Right hindlimb (tissue), 1 donor: ENCODE results near the gene ACTL10.

Experiments
- DNase-seq: peaks from one replicate; pipeline ENCODE4 v3.0.0-alpha.2; 2018

Gene ACTL10

DNA sequence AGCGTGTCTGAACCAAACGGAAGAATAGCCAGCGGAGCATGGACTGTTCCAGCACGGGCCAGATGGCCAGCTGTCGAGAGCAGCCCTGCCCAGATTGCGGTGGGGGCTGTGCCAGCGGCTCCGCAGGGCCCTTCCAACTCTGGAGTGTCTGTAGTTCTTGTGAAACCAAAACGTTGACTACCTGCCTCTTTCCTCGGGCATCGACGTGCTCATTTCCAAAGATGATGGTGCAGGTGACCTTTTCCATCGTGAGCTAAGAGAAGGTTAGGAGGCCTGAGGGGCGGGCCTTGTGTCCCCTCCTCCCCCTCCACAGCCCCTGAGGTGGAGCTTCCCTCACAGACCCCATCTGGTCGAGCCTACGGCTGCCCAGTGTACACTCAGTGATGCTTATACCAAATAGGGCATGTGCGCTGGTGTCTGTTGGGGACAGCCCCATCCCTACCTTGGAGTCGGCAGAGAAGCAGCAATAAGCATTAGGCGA lies 17.5 kb upstream of the ACTL10 start:
- DNase-seq: peak; percentile 71

- no peak for DNase-seq
Observed at GRCh38 chr20:33650111-33650752, 16.5 kb upstream of the ACTL10 start.

- peak; percentile 23 for DNase-seq
Observed at GRCh38 chr20:33650753-33651561, 15.8 kb upstream of the ACTL10 start.

- DNase-seq: no peak
Observed at GRCh38 chr20:33651562-33652048, 15.1 kb upstream of the ACTL10 start.

- DNase-seq: peak; percentile 80
Observed at GRCh38 chr20:33653218-33653899, 13.4 kb upstream of the ACTL10 start.

- peak; percentile 34 for DNase-seq
Observed at GRCh38 chr20:33653900-33654596, 12.7 kb upstream of the ACTL10 start.

DNA sequence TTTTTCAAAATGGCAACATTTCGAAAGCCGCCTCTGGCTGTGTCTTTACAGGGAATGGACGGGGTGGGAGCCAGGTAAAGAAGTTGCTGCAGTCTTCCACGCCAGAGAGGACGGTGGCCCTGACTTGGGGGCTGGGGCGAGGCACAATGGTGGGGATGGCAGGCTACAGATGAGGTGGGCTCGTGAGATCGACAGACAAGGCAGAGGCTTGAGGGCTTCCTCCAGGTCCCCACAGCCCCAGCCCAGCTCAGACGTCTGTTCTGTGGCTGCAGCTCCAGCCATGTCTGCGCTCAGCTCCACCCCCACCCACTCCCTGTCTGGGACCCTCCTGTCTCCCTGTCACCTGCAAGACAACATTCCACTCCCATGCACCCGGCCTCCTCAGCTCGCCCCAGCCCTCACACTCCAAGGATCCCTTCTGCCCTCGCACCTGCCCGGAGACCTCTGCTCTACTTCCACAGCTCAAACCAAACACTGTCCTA lies 12.0 kb upstream of the ACTL10 start:
- DNase-seq: no peak

DNA sequence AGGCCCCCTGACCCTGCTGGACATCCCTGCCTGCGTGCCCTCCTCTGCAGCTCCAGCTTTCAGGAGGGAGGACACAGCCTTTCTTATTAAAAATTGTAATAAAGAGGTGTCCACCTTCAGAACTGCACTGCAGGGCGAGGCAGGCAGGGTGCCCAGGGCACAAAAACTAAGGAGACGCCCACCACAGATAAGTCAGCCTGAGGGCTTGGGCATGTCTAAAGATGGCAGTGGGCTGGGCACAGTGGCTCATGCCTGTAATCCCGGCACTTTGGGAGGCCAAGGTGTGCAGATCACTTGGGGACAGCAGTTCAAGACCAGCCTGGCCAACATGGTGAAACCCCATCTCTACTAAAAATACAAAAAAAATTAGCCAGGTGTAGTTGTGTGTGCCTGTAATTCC lies 11.6 kb upstream of the ACTL10 start:
- no peak for DNase-seq

DNA sequence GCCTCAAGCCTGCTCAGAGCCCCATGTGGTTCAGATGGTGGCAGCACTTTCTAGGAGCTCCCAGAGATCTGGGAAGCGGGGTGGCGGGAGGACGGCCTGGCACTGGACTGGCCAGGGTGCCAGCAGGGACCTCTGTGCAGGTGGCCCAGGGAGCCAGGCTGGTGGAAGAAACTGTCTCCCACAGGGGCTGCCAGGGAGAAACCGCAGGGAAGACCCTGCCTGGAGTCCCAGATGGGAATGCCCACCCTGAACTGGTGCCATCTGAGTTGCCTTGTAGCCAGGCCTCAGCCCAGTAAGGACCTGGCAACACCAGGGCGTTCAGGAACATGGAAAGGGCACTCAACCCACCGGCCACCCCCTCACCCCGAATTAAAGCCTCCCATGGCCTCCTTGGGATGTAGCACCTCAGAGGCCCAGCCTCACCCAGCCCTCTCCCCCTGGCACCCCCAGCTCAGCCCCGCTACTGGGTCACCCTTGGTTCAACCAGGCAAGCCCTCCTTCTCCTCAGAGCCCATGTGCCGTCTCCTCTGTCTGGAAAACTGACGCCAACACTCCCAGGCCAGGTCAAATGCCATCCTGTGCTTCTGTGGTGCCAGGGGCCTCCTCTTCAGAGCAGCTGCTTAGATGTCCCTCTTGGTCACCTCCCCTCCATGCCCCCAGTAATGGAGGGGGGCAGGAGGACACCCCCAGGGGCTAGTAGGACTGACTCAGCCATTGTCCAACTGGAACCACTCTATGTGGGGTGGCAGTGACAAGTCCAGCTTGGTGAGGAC lies 10.5 kb upstream of the ACTL10 start:
- no peak for DNase-seq

DNA sequence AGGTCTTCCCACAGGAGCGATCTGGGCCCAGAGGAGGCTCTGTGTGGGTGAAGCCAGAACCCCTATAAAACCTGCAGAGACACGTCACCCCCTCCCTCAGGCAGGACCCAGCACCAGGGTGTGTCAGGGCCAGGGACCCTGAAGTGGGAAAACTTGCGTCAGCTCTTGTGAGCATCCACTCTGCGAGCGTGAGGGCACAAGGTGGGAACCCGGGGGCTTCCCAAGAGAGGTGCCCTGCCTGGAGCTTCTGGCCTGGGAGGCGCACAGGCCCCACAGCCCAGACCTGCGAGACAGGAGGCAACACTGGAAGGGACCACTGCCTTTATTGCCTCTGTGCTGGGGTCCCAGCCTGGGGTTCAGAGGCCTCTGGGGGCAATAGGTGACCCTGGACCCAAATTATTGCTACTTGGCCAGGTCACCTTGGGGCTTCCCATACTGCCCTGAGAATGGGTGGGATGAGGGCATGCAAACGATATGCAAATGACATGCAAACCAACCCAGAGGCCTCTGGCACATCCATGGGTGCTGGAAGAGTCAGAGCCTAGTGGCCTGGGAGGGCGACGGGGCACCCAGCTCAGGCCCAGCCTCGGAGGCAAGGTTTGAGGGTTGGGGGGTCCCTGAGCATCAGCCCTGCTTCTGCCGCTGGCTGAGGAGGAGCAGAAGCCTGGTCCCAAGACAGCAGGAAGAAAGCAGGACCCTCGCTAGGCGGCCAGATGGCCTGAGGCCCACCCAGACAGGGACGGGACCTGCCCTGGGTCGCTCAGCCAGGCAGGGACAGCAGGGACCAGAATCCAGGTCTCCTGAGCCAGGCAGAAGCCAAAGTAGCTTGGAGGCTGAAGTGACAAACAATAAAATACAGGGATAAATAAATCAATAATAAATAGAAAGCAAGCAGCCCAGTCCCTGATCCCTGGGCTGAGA lies 9.7 kb upstream of the ACTL10 start:
- DNase-seq: no peak

DNA sequence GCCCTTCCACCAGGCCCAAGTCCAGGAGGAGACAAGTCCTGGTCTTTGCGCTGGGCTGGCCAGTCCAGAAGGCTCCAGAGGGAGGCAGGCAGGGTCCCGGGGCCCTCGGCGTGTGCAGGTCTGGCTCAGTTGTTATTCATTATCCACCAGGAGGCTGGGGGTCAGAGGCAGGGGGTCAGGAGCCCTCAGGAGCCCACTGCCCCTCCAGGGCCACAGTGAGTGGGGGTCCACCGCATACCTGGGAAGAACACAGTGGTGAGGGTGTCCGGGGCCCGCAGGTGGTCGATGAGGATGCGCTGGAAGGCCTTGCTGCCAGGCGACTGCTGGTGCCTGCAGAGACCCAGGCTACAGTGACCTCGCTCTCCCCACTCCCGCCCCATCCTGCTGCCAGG lies 9.0 kb upstream of the ACTL10 start:
- DNase-seq: peak; percentile 19

GRCh38 chr20:33658510-33658909 lies 8.2 kb upstream of the ACTL10 start:
- DNase-seq: peak; percentile 24

DNA sequence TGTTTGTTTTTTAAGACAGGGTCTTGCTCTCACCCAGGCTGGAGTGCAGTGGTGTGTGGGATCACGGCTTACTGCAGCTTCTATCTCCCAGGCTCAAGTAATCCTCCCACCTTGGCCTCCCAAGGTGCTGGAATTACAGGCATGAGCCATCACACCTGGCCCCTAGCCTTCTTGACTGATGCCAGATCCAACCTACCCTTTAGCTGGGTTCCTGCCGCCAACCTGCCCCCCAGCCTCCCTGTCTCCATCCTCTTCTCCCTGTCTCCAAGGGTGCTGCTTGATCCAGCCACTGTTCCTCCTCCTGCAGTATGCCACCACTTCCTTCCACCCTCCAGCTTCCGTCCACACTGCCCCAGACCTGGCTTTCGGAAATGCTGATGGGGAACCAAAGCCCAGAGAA lies 7.8 kb upstream of the ACTL10 start:
- no peak for DNase-seq

DNA sequence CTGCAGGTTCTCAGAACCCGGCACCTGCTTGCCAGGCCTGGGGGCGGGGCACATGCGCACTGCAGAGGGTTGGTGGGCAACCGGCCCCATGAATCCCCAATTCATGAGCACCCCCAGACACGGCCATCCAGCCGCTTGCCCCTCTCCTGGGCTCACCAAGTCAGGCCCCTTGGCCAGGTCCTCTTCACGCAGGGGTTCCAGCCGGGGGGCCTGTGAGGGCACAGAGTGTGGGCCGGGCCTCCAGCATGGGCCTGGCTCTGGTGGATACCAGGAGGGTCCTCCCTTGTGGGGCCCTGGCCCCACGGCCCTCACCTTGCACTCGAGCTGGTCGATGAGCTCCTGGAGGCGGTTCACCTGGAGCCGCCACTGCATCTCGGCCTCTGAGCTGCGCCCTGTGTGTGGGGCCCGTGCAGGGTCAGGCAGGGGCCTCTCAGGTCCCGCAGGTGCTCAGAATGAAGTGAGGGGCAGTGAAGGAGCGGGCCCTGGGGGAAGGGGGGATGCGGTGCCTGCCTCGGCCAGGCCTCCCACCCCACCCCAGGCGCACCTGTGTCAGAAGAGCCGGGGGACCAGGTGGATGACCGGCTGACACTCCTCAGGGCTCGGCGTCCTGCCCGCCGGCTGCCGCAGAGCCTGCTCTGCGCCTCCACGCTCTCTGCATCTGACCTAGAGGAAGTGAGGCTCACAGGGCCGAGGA lies 7.3 kb upstream of the ACTL10 start:
- DNase-seq: peak; percentile 18

DNA sequence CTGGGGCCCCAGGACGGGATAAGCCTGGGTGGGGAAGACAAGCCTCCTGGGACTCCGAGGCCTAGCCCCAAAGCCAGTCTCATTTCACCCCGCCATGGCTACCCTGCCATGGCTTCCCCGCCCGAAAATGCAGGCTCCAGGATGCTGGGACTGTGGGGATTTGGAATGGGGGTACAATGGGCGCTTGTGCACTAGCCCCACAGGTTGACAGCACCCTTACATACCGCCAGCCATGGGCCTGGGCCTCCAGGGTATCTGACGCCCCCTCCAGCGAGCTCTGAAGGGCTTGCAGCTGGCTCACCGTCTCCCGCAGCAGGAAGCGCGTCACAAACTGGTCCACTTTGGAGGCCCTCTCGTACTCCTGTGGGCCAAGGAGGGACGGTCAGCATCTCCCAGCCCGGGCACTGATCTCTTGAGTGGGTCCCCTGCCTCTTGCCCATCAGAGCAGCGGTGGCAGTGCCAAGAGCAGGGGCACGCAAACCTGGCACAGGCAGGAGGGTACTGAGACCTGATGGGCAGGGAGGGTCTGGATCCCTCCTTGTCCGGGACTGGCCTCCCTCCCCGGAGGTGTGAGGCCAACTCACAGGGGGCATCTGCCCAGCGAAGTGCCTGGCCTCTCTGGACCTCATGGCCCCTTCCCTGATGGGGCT lies 6.6 kb upstream of the ACTL10 start:
- peak; percentile 23 for DNase-seq

DNA sequence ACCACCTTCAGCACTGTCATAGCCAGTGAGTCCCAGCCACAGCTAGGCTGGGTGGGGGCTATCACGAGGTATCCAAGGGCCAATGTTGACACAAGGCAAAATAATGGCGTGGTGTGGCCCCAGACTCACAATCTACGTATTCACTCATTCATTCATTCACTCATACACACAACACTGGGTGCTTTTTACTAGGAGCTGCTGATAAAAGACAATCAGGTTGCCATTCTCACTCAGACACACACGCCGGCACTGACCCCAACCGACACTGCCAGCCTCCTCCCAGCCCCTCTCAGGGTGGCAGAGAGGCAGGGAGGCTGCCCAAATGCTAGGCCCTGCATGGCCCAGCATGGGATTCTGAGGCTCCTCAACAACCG lies 6.1 kb upstream of the ACTL10 start:
- DNase-seq: no peak

GRCh38 chr20:33662172-33662571 lies 4.6 kb upstream of the ACTL10 start, which contains the start of gene C20orf144:
Gene C20orf144 (plus strand): TSS chr20:33662327. CDS start chr20:33662346, 19 bp downstream.
- DNase-seq: peak; percentile 18

- peak; percentile 87 for DNase-seq
Observed at GRCh38 chr20:33663161-33664084, 3.3 kb upstream of the ACTL10 start.
